ENCODE results near the gene PARP14. TPM values are rescaled to one million over a fixed set of nuclear protein-coding genes. Genes with fewer than 3 reads are reported as not detected.
"Not testable (repeated sequence)": the region's sequence is repeated elsewhere in the genome, so short reads cannot be mapped to it uniquely, and the experiment has no call there.

The PARP14 gene
- total RNA-seq, 1 donor from 2014 or later: 28.9 TPM

DNA sequence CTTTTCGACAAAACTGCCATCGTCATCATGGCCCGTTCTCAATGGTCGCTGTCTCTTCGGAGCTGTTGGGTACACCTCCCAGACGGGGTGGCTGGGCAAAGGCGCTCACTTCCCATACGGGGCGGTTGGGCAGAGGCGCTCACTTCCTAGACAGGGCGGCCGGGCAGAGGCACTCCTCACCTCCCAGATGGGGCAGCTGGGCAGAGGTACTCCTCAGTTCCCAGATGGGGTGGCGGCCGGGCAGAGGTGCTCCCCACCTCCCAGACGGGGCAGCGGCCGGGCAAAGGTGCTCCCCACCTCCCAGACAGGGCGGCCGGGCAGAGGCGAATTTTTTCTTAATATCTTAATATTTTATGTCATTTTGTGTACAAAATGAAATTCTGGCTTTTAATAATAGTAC lies 44.5 kb downstream of the PARP14 start:
- no peak for DNase-seq (ENCODE audit: low spot score)

DNA sequence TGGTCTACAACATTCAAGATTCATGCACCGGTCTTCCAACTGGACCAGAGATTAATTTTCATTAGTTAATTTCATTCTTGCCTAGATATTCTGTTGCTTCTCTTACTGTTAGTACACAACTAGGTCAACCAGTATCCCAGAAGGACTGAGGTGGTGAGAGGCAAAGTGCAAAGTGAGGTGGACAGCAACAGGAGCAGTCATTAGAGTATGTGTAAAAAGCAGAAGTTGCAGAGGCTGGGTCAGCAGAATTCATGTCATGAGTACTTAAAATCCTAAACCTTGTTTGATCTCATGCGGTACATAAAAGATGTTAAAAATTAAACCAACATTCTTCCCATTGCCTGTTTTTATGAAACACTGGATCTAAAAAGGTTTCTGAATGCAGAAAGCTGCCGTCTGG lies 46.7 kb downstream of the PARP14 start:
- no peak for DNase-seq (ENCODE audit: low spot score)

DNA sequence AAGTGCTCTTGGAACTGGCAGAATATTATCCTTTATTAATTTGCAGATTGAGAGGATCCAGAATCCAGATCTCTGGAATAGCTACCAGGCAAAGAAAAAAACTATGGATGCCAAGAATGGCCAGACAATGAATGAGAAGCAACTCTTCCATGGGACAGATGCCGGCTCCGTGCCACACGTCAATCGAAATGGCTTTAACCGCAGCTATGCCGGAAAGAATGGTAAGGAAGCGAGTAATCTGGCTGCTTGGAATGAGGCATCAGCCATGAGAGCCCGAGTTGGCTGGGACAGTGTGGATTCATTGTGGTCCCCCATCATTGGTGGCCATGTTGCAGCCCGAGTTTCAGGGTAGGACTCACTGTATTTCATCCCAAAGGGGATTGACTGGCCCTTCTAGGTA lies 47.1 kb downstream of the PARP14 start:
- no peak for DNase-seq (ENCODE audit: low spot score)

DNA sequence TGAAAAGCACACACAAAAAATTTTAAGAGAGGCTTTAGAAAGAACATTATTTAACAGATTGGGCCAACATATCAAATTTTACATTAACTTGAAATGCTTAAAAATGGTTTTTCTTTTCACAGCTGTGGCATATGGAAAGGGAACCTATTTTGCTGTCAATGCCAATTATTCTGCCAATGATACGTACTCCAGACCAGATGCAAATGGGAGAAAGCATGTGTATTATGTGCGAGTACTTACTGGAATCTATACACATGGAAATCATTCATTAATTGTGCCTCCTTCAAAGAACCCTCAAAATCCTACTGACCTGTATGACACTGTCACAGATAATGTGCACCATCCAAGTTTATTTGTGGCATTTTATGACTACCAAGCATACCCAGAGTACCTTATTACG lies 47.5 kb downstream of the PARP14 start:
- no peak for DNase-seq (ENCODE audit: low spot score)

DNA sequence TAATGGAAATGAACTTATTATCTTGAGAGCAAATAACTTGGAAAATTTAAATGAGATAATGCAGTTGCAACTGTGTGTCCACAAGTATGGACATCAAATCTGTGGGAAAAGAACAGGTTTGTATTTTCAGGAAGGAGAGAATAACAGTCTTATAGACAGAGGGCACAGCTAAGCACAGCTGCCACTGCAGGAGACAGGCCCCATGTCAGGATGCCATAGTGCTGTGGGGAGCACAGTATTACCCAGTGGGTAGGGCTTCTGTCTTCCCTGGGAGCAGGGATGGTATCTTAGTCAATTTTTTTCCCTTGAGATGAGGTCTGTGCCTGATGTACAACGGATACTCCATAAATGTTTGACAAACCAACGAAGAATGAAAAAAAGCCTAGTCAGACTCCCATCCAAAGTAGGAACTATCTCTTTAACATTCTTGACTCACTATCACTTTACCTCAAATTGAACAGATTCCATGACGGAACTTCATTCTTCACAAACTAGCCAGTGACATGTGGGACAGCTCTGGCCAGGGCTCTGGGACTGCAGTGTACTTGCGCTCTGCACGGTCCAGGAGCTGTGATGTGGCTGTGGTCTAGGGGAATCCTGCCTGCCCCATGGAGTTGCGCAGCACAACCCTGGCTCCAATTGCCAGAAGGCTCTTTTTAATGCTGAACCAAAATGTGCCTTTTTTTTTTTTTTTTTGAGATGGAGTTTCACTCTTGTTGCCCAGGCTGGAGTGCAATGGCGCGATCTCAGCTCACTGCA lies 48.3 kb downstream of the PARP14 start:
- no peak for DNase-seq (ENCODE audit: low spot score)

DNA sequence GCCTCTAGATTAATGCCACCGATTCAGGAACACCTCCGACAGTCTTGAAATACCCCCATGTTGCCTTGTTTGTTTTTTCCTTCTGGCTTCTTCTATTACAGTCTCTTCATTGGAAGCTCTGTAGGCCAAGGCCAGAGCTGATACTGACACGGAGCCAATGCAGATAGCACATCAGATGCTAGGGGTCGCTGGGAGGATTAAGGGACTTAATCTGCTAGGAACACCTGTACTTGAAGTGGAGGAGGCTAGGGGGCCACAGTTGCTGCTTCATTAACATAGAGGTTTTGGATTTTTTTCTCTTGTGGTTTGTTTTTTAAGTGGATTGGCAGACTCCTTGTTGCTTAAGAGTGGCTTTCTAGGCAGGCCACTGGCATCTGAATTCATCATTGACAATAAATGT lies 49.6 kb downstream of the PARP14 start:
- no peak for DNase-seq (ENCODE audit: low spot score)

DNA sequence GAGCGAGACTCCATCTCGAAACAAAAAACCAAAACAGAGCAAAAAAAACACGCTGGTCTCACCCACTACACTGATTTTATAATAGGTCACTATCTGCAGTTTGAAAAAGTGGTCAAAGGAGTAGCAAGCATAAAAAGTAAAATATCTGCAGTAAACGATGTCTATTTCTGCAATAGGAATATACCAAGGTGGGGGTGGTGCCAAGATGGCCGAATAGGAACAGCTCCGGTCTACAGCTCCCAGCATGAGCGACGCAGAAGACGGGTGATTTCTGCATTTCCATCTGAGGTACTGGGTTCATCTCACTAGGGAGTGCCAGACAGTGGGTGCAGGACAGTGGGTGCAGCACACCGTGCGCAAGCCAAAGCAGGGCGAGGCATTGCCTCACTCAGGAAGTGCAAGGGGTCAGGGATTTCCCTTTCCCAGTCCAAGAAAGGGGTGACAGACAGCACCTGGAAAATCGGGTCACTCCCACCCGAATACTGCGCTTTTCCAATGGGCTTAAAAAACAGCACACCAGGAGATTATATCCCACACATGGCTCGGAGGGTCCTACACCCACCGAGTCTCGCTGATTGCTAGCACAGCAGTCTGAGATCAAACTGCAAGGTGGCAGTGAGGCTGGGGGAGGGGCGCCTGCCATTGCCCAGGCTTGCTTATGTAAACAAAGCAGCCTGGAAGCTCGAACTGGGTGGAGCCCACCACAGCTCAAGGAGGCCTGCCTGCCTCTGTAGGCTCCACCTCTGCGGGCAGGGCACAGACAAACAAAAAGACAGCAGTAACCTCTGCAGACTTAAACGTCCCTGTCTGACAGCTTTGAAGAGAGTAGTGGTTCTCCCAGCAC lies 52.3 kb downstream of the PARP14 start:
- DNase-seq (ENCODE audit: low spot score): not testable (repeated sequence)

DNA sequence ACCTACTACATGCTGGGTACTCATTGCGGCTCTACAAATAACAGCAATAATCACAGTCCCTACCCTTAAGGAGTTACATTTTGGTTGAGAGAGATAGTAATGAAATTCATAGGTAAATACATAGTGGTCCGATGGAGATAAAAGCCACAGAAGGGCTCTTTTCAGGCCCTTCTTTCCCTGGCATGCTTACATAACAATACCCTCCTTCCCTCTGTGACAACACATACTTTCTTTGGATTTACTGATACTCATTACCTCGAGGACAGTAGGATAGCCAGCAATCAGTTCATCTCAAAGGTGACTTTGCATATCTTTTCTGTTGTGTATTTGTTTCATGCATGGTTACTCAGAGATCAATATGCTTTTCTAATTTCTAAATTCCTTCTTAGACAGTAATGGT lies 58.5 kb downstream of the PARP14 start:
- no peak for DNase-seq (ENCODE audit: low spot score)

DNA sequence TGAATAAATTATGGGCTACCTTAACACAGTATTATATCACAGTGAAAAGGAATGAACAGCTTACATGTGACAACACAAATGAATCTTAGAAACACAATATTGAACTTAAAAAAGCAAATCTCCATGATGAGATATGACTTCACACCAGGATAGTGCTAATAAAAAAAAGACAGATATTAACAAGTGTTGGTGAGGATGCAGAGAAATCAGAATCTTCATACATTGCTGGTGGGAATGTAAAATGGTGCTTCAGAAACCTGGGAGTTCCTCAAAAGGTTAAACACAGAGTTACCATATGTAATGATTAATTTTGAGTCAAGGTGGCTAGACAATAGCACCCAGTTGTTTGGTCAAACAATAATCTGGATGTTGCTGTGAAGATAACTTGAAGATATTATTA lies 61.6 kb downstream of the PARP14 start:
- no peak for DNase-seq (ENCODE audit: low spot score)

DNA sequence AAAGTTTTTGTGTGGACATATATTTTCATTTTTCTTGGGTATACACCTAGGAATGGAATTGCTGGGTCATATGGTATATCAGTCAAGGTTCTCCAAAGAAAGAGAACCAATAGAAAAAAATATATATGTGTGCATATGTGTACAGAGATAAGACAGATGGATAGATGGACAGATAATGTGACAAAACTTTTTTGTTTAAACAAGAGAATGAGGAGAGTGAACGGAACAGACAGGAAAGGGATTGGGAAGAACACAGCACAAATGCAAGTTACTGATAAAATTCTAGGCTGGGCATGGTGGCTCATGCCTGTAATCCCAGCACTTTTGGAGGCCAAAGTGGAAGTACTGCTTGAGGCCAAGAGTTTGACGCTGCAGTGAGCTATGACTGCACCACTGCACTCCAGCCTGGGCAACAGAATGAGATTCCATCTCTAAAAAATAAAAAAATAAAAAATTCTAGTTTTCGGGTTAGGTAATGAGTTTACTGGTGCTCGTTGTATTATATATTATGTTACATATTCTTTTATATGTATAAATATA lies 63.0 kb downstream of the PARP14 start:
- DNase-seq (ENCODE audit: low spot score): no peak

DNA sequence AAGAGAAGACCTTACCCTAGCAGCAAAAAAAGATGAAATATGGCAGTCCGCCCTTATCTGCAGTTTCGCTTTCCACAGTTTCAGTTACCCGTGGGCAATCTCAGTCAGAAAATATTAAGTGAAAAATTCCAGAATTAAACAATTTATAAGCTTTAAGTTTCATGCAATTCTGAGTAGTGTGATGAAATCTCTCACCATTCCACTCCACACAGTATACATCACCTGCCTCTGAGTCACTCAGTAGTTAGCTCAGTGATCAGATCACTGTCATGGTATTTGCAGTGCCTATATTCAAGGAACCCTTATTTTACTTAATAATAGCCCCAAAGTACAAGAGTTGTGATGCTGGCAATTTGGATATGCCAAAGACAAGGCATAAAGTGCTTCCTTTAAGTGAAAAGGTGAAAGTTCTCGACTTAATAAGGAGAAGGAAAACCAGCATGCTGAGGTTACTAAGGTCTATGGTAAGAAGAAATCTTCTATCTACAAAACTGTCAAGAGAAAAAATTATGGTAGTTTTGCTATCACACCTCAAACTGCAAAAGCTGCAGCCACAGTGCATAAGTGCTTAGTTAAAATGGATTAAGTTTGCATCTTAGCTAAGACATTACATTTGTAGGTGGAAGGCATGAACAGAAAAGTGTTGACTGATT lies 64.9 kb downstream of the PARP14 start:
- DNase-seq (ENCODE audit: low spot score): no peak

DNA sequence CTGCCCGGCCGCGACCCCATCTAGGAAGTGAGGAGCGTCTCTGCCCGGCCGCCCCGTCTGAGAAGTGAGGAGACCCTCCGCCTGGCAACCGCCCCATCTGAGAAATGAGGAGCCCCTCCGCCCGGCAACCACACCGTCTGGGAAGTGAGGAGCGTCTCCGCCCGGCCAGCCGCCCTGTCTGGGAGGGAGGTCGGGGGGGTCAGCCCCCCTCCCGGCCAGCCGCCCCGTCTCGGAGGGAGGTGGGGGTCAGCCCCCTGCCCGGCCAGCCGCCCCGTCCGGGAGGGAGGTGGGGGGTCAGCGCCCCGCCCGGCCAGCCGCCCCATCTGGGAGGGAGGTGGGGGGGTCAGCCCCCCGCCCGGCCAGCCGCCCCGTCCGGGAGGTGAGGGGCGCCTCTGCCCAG lies 66.7 kb downstream of the PARP14 start:
- not testable (repeated sequence) for DNase-seq (ENCODE audit: low spot score)

DNA sequence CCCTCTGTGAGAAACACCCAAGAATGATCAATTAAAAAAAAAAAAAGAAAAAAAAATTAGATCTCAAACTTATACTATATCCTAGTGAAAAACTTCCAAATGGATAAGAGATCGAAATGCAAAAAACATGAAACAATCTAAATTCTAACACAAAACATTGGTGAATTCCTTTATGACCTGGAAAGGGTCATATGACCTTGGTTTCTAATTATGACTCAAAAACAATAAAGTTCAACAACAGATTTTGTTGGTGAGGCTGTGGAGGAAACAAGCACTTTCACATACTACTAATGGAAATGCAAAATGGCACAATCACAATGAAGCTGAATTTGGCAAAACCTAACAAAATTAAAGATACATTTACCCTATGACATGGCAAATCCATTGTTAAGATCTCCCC lies 67.7 kb downstream of the PARP14 start:
- DNase-seq (ENCODE audit: low spot score): no peak

DNA sequence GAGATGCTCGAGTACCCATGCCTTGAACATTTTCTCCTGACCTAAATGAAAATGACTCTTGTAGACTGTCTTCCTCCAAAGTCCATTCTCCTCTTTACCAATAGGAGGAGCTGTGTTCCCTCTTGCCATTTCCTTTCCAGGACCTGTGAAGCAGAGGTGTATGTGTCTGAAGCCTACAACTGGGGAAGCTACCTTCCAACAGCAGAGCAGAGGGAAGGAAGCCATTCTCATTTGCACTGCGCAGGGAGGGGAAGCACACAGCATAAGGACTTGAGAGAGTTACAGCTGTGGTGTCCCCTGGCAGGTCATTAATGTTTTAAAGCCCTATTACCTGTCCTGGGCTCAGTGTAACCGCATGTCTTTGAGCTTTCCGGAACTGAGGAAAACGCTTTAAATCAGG lies 74.3 kb downstream of the PARP14 start:
- no peak for DNase-seq (ENCODE audit: low spot score)

DNA sequence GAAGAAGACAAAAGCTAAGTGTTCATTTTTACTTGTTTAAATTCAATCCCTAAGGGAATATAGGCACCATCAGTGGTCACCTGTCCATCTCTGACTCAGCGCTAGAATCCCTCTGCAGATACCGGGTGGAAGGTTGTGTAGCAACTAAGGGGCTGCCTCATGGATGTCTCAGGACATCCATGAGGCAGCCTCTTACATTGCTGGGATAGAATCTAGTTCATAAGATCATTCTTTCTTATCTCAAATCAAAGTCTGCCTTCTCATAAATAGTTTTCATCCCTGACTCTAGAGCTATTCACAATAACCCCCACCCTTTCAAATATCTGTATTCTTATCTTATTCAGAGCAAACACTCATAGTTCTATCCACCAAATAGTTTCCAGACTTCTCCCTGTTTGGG lies 74.9 kb downstream of the PARP14 start:
- DNase-seq (ENCODE audit: low spot score): no peak

DNA sequence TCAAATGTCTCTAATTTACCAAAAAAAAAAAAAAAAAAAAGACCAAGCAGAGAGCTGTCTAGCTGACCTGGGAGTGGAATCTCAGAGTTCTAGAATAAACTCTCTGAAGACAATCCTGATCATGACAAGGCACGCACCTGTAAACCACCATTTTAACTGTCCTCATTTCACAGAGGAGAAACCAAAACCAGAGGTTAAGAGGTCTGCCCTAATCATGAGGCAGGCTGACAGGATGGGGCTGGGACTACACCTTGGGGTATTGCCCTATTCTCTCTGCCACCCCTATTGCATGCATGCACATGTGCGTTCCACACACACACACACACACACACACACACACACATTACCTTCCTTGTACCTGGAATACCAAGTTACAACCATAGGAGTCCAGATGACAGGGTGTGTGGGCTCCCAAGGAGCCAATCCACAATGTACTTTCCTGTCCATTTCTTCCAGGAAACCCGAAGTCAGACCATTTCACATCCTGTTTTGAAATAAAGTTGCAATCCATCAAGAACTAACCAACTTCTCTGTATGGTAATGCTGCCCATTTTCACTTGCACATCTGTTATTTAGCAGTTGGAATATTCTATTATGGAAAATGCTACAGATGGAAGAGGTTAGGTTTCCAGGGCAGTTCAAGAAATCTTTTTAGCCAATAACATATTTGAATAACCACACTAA lies 78.4 kb downstream of the PARP14 start:
- DNase-seq (ENCODE audit: low spot score): no peak

DNA sequence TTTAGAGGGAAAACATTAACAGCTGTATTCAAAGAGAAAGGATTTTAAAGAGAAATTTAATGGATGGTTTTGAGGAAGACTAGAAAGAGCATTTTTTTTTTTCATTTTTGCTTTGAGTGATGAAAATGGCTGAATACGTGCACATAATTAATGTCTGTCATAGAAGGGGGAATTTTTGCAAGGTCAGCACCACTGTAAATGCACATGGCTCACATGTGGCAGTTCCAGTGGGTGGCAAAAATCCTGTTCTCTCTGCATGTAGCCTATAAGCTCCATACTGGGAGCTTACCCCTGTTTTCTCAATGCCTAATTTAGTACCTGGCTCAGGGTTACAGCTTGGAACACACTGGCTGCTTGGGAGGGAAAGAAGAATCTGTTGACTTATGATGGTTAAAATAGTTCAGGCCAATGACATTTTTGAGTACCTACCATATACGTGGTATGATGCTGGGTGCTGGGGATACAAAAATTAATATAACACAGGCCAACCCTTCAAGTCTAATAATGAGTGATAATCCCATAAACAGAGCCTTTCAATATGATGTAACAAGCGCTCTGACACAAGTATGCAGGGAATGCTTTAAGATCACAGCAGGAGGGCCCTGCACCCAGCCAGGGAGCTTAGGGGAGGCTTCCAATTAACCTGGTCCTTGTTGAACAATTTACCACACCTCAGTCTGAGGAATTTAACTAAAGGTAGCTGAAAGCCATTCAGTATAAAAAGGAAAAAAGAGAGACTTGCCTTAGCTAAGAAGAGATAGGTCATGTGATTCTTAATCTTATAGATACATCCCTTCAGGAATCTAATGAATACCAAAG lies 80.0 kb downstream of the PARP14 start:
- no peak for DNase-seq (ENCODE audit: low spot score)

DNA sequence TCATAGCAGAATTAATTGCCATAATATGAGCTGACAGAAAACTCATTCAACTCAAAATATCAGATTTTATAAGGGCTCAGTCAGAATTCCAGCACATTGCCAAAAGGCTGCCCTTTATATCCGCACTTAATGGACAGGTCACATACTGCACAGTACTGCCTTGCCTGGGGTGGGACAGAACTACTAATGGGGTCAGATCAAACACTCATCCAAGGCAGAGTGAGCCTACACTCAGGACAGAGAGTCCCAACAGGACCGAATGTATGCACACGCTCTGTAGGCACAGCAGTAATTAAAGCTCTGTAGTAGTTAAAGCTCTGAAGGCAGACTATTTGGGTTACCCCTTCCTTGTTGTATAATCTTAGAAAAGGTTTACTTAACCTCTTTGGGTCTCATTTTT lies 85.8 kb downstream of the PARP14 start:
- no peak for DNase-seq (ENCODE audit: low spot score)

DNA sequence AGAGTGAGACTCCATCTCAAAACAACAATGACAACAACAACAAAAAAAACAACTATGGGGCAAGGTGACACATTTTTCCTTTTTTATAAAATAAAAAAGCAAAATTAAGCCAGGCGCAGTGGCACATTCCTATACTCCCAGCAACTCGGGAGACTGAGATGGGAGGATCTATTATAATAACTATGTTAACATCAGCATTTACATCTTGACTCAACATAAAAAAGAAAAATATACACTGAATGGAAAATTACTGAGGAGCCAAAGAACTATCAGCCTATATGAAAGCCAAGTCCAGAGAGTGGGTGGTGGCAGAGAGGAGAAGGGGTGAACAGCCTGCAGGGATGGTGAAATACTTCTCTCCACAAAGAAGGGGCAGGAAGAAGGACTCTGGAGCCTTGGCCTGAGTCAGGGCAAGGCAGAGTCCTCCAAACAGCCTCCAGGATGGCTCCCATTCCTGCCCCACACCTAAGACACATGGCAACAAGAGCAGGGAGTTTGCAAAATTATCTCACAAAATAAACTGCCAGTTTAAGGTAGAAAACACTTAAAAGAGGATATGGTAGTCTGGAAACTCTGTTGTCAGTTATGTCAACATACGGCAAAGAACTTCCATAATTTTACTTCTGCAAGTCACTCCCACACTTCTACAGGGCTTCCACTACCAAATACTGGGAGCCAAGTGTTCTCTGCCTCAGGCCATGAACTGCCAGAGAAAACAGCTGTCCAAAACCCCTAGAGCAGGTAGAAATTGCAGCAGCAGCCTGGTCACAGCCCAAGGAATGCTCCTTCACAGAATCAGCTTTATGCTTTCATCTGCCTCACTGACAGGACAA lies 87.1 kb downstream of the PARP14 start:
- no peak for DNase-seq (ENCODE audit: low spot score)
